HG02759 (cell line): ENCODE results near the gene TPD52L1.

Experiments used
- ATAC-seq: cut with Tn5 transposase; IDR thresholded peaks from one replicate; pipeline ENCODE4 v1.9.1; 2021; ENCODE audit warnings: mild to moderate bottlenecking, moderate library complexity; ENCODE audit not compliant: unreplicated experiment

The TPD52L1 gene

DNA sequence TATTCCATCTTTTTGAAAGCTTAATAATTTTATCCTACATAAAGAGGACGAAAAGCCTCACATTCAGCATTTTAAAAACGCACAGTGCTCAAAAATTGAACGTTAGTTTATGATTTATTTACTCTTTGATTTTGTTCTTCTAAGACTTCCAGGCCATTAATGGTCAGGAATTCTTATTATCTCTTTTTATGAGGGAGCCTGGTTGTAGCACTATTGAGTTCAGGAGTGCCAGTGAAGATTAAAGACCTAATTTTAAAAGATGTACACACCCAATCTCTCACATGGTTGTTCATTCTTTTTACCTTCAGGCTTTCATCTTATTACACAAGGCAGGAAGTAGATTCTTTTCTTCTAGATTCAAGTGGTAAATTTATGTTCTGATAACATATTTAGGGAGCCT, 79.6 kb downstream of the TPD52L1 start:
- ATAC-seq: no peak

DNA sequence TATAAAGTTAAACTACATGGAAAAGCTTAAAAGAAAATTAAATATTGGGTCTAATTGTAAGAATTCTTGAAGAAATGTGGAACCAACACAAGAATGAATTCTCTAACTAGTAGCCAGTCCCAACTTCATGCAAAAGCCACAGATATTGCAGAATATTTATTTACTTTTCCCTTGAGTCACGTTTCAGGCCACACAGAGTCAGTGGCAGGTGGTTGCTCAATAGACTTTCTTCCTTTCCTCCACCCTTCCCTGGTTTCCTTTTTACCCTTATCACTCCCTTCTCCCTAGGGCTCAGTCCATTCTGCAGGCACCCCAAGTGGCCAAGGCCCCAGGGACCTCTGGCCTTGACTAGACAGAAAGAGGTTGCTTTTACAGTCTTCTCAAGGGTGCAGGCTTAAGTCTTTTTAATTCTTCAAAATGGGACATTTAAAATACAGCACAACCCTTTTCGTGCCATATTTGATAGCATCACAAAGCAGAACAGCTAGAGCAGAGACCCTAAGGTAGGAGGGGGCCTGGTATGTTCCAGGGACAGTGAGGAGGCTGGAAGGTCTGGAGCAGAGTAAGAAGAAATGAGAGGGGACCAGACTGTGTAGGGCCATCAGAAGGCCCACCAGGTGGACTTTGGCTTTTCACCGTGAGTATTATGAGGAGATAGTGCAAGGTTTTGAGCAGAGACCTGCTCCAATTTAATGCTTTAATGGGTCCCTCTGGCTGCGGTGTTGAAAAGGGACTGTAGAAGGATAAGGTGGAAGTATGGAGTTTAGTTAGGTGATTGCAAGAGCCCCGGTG, 83.2 kb downstream of the TPD52L1 start:
- ATAC-seq: no peak

DNA sequence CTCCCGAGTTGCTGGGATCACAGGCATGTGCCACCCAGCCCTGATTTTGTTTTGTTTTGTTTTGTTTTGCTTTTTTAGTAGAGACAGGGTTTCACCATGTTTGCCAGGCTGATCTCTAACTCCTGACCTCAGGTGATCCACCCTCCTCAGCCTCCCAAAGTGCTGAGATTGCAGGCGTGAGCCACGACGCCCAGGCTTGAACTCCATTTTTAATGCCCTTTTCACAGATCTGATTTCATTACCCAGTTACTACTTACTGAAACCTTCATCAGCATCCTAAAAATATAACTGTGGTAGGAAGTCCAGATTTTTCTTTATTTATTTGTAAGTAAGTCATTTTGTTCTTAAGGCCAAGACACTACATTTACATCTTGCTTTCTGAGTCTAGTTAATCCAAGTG, 84.2 kb downstream of the TPD52L1 start:
- no peak for ATAC-seq

DNA sequence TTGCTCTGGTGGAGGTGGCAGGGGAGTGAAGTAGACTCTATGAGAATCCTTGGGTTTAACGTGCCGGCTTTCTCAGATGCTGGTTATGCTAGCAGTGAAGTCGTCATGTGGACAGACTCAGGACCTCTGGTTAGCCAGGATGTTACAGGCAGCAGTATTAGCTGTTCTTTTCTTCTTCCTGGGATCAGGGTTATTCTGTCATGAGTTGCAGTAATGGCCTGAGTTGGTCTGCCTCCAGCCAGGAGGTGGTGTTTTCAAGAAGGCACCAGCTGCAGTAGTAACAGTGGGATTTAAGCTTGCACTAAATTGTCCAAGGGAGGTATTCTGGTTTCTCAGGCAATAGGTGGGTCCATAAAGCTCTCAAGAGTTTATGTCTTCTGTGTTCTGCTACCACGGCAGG, 91.5 kb downstream of the TPD52L1 start:
- no peak for ATAC-seq

DNA sequence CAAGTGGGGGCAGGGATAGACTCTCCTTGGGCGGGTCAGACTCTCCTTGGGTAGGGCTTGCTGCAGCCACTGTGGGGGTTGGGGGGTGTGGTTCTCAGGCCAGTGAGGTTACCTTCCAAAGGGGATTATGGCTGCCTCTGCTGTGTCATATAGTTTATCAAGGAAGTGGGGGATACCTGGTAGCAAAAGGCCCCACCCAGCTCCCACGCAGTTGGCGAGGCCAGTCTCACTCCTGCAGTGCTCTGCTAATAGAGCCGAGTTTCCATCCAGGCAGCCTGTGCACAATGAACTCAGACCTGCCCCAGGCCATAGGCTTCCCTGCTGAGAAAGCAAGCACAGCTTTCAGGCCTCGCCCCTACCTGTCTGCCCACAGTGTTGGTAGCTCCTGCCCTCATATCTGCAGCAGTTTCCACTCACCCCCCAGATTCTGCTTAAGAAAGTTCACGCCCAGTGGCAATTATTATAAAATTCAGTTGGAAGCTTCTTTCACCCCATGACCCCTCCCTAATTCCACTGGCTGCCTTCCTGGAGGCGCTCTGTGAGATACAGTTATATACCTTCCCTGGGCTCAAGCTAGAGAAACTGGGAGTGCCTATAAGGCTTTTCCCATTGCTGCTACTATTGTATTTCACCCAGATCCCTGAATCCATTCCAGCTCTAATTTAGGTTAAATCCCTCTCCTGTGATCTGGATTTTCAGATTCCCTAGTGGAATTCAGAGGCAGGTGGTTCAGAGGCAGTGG, 92.1 kb downstream of the TPD52L1 start:
- no peak for ATAC-seq

DNA sequence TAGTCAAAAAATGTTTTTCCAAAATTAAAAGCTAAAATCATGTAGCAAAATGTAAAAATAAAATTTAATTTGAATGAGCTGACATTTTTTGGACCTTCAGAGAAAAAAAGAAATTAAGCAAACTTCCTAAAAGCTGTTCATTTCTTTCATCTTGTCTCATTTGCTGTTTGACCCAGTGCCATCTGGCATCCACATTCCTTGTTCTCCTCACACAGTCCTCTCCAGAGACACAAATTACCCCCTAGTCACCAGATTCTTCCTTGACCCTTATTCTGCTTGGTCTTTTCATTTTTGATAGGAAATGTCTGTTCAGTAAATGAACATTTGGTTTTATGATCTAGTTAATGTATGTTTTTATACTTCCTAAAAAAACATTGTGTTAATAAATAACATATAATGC, 93.0 kb downstream of the TPD52L1 start:
- no peak for ATAC-seq

DNA sequence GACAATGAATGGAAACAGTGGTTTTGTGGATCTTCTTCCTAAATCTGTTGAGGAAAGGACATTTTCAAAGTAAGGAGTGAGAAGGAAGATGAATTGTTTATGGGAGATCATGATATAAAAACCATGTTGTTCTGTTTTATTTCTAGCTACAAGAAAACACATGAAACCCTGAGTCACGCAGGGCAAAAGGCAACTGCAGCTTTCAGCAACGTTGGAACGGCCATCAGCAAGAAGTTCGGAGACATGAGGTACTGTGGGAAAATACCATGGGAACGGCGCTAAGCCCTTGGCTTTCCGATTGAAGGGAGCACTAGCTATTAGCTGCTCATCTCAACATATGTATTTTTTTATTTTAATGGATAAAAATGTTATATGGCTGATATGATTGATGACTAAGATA, 94.6 kb downstream of the TPD52L1 start:
- ATAC-seq: no peak

DNA sequence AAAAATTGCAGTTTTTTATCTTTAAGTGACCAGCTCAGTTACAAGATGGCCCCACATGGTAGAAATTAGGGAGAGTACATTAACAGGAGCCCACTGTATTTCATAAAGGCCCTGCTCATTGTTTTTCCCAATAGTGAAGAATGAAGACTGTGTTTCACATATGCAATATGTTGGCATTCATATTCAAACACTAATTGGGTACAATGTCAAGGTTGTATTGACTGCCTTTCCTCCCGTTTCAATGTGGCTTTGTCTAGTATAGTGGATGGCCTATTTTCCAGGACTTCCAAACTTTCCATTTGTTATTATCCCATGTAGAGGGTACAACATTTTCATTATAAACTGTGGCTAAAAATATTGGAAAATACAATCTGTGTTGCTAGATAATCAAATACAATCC, 96.9 kb downstream of the TPD52L1 start:
- no peak for ATAC-seq

DNA sequence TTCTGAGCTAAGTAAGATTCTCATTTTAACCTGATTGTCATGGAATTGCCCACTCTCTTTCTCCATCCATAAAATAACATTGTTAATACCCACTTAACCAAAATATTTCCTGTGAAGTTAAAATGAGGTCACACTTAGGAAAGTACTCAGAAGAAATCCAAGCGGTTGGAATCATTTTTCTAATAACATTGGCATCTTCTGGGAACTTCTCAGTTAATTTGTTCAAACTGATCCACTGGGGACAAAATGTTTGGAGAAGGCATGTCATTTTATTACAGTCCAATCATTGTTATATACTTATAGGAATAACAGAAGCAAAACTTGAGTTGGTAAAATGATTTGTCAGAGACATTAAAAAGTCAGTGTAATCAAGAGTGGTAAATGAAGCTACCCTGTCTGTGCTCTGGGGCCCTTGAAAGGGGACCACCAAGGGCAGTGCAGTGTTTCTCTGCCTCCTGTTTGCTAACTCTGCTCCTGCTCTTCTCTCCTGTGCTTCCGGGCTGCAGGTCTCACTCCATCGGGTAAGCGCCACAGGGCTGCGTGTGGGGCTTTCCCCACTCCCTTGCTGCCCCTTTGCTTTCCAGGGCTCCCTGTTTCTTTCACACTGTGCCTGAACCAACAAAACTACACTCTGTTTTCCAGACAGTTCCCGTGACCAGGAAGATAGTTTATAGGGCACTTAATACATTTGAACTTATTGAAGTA, 98.1 kb downstream of the TPD52L1 start:
- no peak for ATAC-seq

DNA sequence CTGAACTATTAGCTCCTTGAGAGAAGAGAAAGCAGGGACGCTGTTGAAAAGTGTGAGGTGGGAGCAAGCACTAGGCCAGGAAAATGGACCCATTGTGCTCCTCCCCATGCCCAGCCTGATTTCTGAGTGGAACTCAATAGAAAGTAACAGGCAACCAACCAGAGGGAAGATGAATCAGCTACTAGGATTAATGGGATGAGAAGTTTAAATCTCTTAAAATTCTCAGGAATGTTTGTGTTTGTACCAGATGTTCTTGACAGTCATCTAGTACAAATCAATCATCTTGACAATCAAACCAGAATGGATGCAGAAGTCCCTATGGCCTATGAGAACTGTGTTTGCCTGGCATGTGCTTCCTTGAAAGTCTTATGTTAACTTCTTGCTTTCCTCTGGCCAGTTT, 99.3 kb downstream of the TPD52L1 start:
- ATAC-seq: no peak

DNA sequence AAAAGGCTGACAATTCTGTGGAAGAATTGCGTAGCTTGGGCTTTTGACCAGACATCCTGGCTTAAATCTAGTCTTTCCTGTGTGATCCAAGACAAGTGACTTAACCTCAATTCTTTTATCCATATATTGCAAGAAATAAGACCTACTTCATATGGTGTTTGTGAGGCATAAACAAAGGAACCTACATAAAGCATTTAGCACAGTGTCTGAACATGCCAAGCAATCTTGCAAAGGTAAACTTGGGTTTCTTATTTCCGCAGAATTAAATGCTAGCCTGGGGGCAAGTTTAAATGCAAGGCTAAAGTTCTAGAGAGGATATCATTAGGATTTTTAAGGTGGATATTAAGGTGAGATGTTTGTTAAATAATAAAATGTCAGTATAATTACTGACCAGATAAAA, 100.3 kb downstream of the TPD52L1 start:
- no peak for ATAC-seq

DNA sequence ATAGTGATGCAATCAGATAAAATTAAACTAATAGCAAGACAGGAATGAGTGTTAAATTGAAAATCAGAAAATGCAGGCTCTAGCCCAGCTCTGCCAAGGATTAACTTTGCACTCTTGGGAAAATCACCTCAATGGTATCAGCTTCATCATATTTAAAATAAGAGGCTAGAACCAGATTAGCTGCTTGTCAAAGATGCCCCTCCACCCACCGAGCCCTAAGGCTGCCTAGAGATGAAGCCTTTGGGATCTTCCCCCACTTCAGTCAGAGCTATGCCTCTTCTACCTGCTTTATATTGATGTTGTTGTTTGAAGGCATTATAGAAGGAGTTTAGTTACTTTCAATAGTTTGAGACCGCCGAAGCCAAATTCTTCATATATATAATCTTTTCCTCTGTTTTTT, 100.7 kb downstream of the TPD52L1 start:
- no peak for ATAC-seq

DNA sequence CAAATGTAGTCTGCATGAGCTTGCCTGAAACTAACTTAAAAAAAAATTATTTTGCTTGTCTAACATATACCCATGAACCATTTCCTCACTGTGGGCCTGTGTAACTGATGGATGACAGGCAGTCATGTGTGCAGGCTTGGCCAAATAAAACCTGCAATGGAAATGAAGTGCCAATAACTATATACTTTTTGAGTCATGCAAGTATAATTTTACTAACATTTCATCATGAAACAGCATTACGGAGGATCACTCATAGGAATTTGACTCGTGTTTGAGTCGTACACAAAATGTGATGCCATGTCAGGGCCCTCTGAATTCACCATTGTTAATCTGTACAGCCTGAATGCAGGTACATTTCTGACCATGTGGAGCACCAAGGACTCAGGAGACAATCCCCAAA, 101.6 kb downstream of the TPD52L1 start:
- ATAC-seq: no peak

DNA sequence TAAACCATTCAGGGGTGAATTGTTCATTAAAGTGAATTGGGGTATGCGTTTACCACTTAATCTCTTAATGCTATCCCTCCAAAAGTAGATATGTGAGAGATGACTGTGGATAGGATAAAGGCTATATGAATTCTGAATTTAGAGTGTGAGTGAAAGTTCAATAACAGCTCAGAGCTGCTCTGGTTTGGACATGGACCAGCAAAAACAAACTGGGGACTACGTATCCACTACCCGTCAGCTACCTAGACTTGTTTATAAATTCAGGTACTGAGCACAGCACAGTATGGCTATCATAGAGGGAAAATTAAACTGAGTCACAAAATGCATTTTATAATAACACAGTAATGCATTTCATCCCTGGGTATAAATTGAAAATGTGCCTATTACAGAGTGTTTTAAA, 103.8 kb downstream of the TPD52L1 start:
- no peak for ATAC-seq

DNA sequence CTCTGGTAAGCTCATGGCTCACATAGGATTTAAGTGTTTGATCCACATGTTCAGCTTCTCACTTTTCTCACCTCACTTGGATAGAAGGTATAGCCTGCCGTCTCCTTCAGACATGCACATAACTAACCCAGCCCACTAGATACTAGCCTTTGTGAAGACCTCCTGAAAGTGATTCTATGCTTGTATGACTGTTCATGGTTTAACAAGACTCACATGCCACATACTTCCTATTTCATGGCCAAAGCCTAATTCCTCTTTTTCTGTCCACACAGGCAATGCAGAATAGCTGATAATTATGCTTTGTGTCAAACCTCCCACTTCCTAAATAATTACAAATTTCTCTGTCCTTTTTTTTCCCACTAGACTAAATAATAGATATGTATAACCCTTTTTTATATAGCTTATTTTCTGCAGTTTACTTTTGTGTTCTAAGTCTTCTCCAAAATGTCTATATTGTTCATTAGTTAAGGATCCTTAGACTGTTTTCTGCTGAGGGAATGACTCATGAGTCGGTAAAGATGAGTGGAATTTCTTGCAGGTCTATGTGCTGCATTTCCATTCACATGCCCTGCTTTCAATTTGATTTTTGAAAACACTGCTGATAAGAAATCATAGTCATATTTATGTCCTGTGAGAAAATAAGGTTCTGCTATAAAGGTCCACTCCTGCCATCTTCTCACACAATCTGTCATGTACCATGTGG, 105.2 kb downstream of the TPD52L1 start:
- ATAC-seq: no peak

DNA sequence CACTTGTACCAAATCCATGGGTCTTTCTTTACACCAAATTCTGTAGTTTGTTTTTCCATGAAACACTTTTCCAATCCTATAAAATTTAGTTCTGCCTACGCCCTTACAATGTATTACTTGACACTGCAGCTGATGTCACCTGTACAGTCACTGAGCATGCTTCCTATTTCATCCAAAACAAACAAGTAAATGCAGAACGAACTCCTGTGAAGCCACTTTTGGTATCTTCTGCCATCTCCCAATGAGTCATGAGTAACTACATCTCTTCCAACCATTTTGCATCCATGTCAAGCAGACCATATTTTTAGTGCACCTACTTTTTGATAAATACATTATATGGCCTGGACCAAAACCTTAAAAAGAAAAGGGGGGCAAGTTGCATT, 105.8 kb downstream of the TPD52L1 start:
- ATAC-seq: no peak

DNA sequence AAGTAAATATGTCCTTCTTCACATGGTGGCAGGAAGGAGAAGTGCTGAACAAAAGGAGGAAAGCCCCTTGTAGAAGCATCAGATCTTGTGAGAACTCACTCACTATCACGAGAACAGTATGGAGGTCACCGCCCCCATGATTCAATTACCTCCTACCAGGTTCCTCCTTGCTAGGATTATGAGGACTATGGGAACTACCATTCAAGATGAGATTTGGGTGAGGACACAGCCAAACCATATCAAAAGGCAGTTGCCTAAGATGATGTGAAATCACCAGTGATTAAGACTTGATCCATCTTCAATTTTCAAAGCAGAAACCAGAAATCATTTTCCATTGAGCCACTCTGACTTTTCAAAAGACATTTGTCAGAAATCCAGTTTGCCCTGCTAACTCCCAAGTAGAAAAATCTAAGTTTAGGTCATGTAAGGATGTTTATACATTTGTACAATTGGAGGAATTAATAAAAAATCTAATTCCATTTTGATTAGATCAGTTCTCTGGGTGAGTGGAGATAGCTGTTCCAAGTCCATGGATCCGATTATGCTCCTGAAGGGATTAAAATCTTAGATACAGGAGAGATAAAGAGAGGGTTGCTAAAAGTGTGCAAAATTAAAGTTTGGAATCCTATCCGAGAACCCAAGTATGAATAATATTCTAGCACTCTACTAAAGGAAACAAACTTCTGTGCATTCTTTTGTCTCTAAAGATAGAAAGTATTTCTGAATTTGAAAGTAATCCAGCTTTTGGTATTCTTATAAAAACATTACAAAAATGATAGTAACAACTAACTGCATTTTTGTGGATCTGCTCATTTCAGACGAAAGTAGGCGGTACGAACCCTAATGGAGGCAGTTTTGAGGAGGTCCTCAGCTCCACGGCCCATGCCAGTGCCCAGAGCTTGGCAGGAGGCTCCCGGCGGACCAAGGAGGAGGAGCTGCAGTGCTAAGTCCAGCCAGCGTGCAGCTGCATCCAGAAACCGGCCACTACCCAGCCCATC, 108.7 kb downstream of the TPD52L1 start:
- ATAC-seq: no peak

DNA sequence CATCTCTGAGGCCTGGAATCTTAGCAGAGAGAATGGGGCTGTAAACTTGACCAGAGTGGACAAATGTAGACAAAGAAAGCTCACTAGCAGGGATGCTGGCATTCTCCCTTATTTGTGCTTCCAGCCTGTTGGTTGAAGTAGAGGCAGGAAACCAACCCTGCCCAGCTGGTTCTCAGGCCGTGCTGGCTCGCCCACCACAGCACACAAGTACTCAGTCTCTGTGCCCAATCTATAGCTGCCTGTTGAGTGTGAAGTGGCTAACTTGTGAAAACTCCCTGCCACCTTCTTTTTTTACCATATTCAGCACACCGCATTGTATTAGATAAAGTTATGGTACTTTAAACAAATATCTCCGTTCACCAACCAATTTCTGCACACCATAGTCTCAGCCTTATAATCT, 110.9 kb downstream of the TPD52L1 start:
- no peak for ATAC-seq

DNA sequence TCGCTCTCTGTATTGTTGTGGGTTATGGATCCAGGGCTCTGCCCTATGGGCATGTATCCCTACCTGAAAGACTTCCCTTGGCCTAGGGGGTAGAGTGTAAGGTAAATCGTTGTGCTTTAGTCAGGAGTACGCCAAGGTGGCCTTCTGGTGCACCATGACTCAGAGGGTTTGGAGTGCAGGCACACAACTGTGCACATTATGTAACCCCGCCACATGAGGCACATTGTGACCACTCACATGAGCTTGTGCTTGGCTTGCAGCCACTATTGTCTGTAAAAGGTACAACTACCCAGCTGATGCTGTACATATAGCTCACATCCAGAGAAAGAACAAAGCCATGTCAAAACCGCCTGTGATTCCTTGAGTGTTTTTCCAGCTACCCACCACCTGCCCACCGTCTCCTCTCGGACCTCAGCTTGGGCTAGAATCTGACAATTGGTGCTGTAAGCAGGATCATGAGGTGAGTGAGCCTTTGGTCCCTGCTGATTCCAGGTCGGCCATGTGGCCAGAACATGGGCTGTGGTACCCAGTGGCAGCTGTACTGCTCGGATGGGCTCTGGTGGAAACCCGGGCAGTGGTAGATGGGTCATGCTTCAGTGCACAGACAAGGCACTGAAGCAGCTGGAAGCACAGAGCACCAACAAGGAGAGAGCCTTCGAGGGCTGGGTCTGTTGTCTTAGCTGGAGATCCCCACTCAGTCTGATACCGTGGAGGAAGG, 114.4 kb downstream of the TPD52L1 start:
- no peak for ATAC-seq

DNA sequence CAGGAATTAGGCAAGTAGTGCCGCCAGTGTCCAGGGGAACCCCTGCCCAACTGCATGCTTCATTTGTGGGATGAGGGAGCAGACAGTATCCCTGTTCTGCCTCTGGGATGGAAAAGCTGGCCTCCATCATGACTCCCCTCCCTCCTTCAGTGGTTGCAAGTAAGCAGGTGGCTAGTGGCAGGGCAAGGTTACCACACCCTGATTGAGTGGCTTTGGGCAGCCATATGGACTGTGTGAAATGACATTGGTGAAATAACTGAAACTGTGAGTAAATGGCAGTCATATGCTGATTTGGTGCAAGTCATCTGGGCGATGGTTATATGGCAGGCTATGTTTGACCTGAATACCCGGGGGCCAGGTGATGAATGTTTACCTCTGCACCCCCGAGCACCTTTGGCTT, 115.2 kb downstream of the TPD52L1 start:
- no peak for ATAC-seq
